ENCODE results near the gene AGO4.

- no peak for TF ChIP-seq CTCF (IDR thresholded peaks at IDR 0.05)
- TF ChIP-seq EZH2 (IDR thresholded peaks at IDR 0.05), result no peak
Observed at GRCh38 chr1:35870651-35871309, 63.0 kb downstream of the AGO4 start.

Data from neural progenitor cell (in vitro differentiated cells).